Lower leg skin (tissue), 4 donors: ENCODE data around the gene DMAC2L. TPM values are rescaled to one million over a fixed set of nuclear protein-coding genes. Genes with fewer than 3 reads are reported as not detected.

Experiments
- DNase-seq, 2 donors: peaks; one replicate each; pipeline ENCODE4 v3.0.0-alpha.2; 2019; ENCODE audit warnings: low spot score in 2 of 2
- H3K4me3 ChIP-seq: fragments of 200-600 bp; sonication (generic); 2 replicates; pipeline ENCODE4 v1.5.1; 2017; ENCODE audit warnings: mild to moderate bottlenecking, low read depth; ENCODE audit not compliant: poor library complexity, severe bottlenecking
- POLR2A ChIP-seq, 2 donors: fragments of 450-650 bp; IDR thresholded peaks; one replicate each; pipeline ENCODE4 v1.6.1; 2016 to 2017; ENCODE audit warnings: antibody characterized with exemption in 2 of 2, mild to moderate bottlenecking in 1 of 2, moderate library complexity in 1 of 2
- WGBS, 2 donors: methylation state at CpG; one replicate each; pipeline ENCODE4 v1.1.5; 2018; 5-methylcytosine and 5-hydroxymethylcytosine counted together
- intact Hi-C: fragments of 100-400 bp; cut with DNase I; formaldehyde crosslinking; loops from one replicate; pipeline ENCODE4 v1.15.0; 2023; ENCODE audit warnings: low total_unique reads
- total RNA-seq, 4 donors: library from RNA; depleted of rRNA; stranded (reverse); fragments of >200 nt; gene quantifications; one replicate each; pipeline ENCODE4 v1.1.0, GENCODE V29; 2016
- TF ChIP-seq, protein P1 (sequence below), 3 donors: fragments of 450-650 bp; IDR thresholded peaks; one replicate each; pipeline ENCODE4 v1.5.1; 2016; ENCODE audit warnings: antibody characterized with exemption in 3 of 3, mild to moderate bottlenecking in 3 of 3, moderate library complexity in 2 of 3

The DMAC2L gene
- total RNA-seq, 4 donors from 2014 or later, result 8.9 to 24.6 (median 15.3) TPM

DNA sequence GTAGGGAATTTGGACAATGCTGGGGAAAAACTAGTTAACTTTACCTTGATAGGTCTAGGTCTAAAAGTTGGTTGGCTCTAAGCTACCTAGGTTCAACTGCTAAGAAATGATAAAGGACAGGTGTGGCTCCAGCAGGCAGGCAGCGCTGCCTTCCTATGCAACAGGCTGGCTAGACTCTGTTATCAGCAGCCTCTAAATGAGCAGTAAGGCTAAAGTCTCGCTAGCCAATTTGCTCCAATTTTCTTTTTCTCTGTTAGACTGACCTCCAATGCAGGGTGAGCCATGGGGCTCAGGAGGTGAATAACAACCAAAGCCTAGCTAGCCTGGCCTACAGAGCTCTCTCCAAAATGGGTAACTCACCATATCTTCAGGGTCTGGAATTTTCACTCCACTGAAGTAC is 26.5 kb downstream of the DMAC2L start:
- TF ChIP-seq POLR2A (IDR thresholded peaks at IDR 0.05), result no peak
- TF ChIP-seq, protein P1, sequence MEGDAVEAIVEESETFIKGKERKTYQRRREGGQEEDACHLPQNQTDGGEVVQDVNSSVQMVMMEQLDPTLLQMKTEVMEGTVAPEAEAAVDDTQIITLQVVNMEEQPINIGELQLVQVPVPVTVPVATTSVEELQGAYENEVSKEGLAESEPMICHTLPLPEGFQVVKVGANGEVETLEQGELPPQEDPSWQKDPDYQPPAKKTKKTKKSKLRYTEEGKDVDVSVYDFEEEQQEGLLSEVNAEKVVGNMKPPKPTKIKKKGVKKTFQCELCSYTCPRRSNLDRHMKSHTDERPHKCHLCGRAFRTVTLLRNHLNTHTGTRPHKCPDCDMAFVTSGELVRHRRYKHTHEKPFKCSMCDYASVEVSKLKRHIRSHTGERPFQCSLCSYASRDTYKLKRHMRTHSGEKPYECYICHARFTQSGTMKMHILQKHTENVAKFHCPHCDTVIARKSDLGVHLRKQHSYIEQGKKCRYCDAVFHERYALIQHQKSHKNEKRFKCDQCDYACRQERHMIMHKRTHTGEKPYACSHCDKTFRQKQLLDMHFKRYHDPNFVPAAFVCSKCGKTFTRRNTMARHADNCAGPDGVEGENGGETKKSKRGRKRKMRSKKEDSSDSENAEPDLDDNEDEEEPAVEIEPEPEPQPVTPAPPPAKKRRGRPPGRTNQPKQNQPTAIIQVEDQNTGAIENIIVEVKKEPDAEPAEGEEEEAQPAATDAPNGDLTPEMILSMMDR (IDR thresholded peaks at IDR 0.05), result no peak
- 91 to 98% methylated on average over 2 of the region's 2 CpGs for WGBS, 2 donors
- DNase-seq, result no peak
- H3K4me3 ChIP-seq, result no peak overlapping the region
- intact Hi-C loops, result no loop called here

- DNase-seq, result no peak
- no peak for TF ChIP-seq POLR2A (IDR thresholded peaks at IDR 0.05)
- TF ChIP-seq, protein P1 (IDR thresholded peaks at IDR 0.05), result no peak
- 64 to 72% methylated on average over 3 of the region's 3 CpGs for WGBS, 2 donors
- H3K4me3 ChIP-seq, result no peak overlapping the region
- intact Hi-C loops, result no loop called here
Measured at GRCh38 chr14:50339178-50339804, 27.2 kb downstream of the DMAC2L start.

DNA sequence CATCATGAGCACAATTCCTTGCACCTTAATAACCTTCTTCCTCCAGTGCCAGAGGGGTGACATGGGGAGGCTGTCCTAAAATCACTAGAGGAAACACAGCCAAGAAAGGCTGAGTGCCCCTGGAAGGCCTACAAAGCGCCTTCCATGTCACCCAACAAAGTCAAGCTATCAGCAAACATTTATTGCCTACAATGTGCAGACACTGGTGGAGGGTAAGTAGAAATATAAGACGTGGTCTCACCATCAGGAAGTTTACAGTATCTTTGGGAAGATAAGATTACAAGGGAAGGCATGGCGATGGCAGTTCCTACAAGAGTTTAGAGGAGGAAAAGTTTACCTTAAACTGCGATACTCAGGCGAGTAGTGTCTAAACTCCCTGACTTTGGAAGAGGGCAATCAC is 27.9 kb downstream of the DMAC2L start:
- TF ChIP-seq, protein P1 (IDR thresholded peaks at IDR 0.05), result no peak
- no peak for TF ChIP-seq POLR2A (IDR thresholded peaks at IDR 0.05)
- intact Hi-C loops, result loop anchor here (10.0 kb wide), 1 partner anchor 185 kb away; no protein-coding TSS in a partner anchor
- WGBS, 2 donors, result 96 to 97% methylated on average over 5 of the region's 5 CpGs

GRCh38 chr14:50340963-50341362 is 28.8 kb downstream of the DMAC2L start:
- WGBS, 2 donors, result 90 to 92% methylated on average over 9 of the region's 9 CpGs
- no peak for DNase-seq
- intact Hi-C loops, result loop anchor here (10.0 kb wide), 1 partner anchor 184 kb away; no protein-coding TSS in a partner anchor
- H3K4me3 ChIP-seq, result no peak overlapping the region
- TF ChIP-seq POLR2A (IDR thresholded peaks at IDR 0.05), result no peak
- TF ChIP-seq, protein P1 (IDR thresholded peaks at IDR 0.05), result no peak

More for the DNA sequence above, 27.9 kb downstream of the DMAC2L start:
- no peak for DNase-seq
- H3K4me3 ChIP-seq, result no peak overlapping the region

DNA sequence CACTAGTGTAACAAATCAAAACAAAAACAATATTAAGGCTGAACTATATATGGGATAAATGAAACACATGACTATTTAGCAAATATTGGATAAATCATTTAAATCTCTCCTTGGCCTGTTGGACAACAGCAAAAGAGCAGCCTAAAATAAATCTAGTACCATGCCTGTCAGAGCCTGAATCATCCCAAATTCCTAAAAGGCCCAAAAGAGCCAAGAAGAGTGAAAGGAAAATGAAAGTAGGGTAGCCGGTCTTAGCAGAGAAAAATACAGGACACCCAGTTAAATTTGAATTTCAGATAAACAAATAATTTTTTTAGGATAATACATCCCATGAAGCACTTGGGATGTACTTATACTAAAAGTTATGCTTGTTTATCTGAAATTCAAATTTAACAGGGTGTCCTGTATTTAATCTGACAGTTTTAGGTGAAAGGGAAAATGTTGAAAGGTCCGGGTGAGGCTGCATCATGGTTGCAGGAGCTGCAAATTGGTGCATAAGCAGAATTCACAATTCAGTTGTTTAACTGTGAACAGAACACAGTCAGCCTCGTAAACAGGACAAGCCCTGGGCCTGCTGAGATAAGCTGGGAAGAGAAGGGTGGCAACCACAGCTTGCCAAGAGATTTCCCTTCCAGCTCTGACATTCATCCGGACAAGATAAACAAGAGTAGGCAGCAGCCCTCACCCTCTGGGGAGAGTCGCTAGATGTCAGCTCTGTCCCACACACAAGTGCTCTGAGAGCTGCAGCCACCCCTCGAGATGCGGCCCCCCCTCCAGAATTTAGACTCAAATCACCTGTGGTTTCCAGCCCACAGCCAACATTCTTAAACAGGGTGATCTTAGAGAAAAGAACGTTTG is 30.3 kb downstream of the DMAC2L start:
- peak; percentile 78 to 89 for DNase-seq
- TF ChIP-seq POLR2A (IDR thresholded peaks at IDR 0.05), result no peak
- TF ChIP-seq, protein P1 (IDR thresholded peaks at IDR 0.05), result no peak
- 5 to 7% methylated on average over 8 of the region's 8 CpGs for WGBS, 2 donors
- intact Hi-C loops, result loop anchor here (10.0 kb wide), 1 partner anchor 182 kb away; no protein-coding TSS in a partner anchor
- no peak overlapping the region for H3K4me3 ChIP-seq
